Astrocyte (in vitro differentiated cells and primary cell): ENCODE measurements around the gene OPCML.

Source experiments
- CTCF ChIP-seq: IDR thresholded peaks from 2 replicates; pipeline ENCODE4 v1.5.1; 2011; ENCODE audit warnings: low read depth, mild to moderate bottlenecking, inconsistent platforms, low read length, moderate library complexity; ENCODE audit not compliant: insufficient read depth
- EZH2 ChIP-seq: IDR thresholded peaks from 2 replicates; pipeline ENCODE4 v1.6.1; 2012; ENCODE audit warnings: mild to moderate bottlenecking, low read length, inconsistent platforms; ENCODE audit not compliant: insufficient read depth

GRCh38 chr11:133383201-133383600 is 149.1 kb downstream of the OPCML start:
- TF ChIP-seq CTCF (no peak), EZH2 (no peak)
